PC-3 (cell line): ENCODE measurements around the gene POLD2.

Experiments
- CTCF ChIP-seq: fragments of 300-600 bp; sonication (generic); conservative IDR thresholded peaks from 2 replicates; pipeline ENCODE4 v1.5.1; 2017; ENCODE audit warnings: antibody characterized with exemption, low read depth, mild to moderate bottlenecking, low read length
- EZH2 ChIP-seq: fragments of 300-600 bp; sonication (generic); IDR thresholded peaks from one replicate; pipeline ENCODE4 v1.6.1; 2017; ENCODE audit warnings: antibody characterized with exemption, mild to moderate bottlenecking, low read length; ENCODE audit not compliant: unreplicated experiment
- EZH2phosphoT487 ChIP-seq: fragments of 300-600 bp; sonication (generic); IDR thresholded peaks from 2 replicates; pipeline ENCODE4 v1.6.1; 2018; ENCODE audit warnings: mild to moderate bottlenecking, antibody characterized with exemption, low read length, borderline replicate concordance

- TF ChIP-seq EZH2phosphoT487 (no peak), CTCF (no peak), EZH2 (no peak)
These were observed 25.7 kb upstream of the POLD2 start for GRCh38 chr7:44148961-44149536.
